GM21381 (cell line): ENCODE results near the gene LRRC27.

Experiments used
- ATAC-seq: cut with Tn5 transposase; IDR thresholded peaks from one replicate; pipeline ENCODE4 v1.9.1; 2021; ENCODE audit warnings: mild to moderate bottlenecking, moderate library complexity; ENCODE audit not compliant: unreplicated experiment

The LRRC27 gene

DNA sequence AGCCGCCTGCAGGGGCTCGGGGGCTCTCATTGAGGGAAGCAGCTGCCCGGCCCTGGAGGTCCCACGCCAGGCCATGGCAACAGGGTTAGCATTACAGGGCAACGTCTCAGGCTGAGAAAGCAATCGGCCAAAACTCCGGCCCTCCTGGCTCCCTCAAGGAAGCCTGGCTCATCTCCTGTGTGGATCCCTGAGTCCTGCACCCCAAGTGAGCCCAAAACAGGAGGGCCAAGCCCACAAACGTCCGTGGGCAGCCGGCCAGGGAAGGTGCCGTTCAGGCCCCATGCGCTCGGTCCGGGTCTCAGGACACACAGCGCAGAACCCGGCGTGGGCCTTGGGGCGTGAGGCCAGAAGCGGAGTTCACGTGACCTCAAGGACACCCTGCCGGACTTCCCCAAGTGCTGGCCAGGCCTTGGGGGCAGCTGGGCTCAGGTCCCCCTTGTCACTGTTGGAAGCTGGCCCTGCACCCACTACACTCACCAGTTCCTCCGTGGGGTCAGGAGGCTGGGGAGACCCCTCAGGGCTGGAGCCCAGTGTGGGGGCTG lies 57.0 kb downstream of the LRRC27 start:
- ATAC-seq, result no peak

DNA sequence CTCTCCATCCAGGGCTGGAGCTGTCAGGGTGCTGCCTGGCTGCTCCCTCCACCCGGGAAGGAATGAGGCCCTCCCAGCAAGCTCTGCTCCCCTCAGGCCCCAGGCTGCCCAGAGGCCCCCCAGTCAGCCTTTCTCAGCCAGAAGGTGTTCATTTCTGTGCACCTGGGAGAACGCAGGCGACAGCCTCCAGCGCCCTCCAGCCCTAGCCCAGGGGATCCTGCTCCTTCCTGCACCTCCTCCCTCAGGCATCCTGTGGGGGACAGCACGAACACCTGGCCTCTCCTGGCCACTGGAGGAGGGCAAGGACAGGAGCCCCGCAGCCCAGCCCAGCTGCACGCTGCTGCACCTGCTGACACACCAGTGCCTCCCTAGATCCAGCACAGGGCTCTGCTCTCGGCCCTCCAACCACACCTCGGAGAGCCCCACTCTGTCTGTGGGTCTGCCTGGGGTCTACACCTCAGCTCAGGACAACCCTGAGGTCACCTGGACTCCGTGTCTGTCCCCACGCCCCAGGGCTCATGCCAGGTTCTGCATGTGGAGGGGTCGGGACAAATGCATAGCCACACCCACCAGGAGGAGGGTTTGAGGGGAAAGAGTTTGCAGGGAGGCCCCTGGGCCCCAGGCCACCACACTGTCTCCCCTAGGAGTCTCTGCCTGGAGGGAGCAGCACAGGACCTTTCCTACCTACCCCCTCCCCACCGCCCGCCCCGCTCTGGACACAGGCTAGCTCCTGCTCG lies 57.6 kb downstream of the LRRC27 start:
- no peak for ATAC-seq

DNA sequence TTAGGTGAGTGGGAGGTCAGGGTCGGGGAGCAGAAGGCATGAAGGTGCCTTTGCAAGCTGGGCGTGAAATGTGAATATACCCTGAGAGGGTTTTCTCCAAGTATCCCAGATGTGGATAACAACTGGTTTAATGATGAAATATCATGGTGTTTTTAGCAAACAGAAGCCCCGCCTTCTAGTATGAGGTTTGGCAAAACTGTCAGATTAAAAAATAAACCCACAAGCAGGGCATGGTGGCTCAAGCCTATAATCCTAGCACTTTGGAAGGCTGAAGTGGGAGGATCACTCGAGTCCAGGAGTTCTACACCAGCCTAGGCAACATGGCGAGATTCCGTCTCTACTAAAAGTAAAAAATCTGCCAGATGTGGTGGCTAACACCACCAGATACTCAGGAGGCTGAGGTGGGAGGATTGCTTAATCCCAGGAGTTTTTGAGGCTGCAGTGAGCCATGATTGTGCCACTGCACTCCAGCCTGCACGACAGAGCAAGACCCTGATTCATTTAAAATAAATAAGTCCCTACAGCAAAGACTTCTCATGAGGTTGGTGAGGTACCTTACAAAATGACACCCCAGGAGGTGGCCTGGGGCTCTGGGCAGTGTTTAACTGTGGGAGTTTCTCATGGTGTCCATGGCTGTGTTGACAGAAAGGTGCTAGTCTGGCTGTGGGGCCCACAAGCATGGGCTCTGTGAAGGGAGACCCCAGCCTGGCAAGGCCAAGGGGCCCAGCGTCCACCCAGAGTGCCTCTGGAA lies 58.4 kb downstream of the LRRC27 start:
- no peak for ATAC-seq

DNA sequence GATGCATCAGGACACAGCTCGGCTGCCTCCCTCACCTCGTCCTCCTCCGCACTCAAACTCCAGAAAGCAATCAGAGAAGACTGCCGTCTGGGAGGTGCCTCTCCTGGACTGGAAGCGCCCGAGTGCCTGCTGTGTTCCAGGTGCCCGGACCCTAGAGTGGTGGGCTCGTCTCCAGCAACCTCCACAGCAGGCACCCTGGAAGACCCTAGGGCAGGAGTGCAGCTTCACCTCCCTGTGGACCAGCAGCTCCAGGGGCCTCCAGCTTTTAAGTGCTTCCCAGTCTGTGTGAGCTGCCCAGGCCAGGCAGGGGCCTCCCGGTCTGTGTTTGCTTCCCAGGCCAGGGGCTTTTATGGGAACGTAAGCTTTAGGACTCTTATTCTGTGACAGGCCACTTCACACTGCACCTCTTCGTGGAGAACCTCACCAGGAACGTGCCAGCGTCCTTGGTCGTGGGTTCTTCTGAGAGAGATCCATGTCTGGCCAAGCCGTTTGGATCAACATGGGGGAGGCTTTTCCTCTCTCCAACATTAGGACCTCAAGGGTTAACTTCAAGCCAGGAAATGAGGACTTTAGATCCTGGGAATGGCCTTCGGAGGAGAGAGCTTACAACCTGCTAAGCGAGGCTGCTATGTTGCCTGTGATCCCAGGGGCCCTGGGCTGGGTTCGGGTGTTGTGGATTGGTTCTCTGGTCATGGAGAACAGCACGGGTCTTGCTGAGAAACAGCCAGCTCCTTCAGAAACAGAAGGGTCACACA lies 59.1 kb downstream of the LRRC27 start:
- no peak for ATAC-seq

DNA sequence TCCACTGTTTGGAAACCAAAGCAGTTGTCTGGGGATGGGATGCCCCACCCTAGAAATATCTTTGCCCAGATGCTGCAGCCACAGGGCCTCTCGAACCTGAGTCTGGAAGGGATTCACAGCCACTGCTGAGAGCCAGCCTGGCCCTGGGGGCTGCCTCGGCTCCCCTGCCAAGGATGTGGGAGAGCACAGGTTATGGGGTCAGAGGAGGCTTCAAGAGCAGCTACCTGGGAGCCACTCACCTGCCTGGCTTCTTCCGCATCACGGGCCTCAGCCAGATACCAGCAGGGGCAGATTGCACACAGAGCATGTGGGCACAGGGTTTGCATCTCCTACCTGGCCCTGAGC lies 59.7 kb downstream of the LRRC27 start:
- no peak for ATAC-seq

DNA sequence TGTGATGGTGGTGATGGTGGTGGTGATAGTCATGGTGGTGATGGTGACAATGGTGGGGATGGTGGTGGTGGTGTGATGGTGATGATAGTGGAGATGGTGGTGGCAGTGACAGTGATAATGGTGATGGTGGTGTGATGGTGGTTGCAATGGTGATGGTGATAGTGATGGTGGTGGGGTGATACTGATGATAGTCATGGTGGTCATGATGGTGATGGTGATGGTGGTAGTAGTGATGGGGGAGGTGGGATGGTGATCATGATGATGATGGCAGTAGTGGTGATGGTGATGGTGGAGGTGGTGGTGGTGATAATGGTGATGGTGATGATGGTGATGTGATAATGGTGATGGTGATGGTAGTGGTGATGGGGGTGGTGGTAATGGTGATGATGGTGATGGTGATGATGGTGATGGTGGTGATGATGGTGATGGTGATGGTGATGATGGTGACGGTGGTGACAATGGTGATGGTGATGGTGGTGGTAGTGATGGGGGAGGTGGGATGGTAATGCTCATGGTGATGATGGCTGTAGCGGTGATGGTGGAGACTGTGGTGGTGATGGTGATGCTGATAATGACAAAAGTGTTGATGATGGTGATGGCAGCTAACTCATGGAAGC lies 60.3 kb downstream of the LRRC27 start:
- no peak for ATAC-seq

DNA sequence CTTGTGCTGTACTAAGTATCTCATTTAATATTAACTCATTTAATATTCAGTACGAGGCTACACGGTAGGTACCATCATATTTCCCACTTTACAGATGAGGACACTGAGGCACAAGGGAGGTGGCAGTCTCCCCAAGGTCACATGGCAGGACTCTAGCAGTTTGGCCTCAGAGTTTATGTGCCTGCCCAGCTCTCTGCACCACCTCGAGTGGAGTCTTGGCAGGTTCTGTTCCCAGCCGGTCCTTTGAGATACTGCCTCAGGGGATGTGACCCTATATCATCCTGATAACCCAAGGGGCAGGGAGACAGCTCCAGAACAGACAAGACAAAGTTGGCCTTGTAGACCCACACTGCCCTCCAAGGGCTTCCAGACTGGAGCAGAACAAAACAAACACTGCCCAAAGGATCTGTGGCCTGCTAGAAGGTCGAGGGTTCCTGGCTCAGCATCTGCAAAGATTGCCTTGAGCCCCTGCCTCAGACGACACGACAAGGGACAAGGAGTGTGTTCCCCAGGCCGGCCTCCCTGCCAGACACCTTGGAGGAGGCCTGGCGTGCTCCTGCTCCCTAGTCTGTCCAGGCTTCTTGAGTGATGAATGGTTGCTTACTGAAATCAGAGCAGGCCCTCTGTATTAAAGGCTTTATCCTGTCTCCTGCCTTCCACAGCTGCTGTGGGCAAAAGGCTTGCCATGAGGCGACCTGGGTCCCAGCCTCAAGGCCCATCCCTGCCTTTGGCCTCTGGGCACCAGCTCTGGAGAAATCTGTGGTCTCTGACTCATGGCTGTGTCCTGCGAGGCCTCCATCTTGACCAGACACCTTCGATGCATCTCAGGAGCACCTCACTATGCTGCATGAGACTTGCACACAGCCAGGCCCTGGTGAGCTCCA lies 61.1 kb downstream of the LRRC27 start:
- ATAC-seq, result no peak

DNA sequence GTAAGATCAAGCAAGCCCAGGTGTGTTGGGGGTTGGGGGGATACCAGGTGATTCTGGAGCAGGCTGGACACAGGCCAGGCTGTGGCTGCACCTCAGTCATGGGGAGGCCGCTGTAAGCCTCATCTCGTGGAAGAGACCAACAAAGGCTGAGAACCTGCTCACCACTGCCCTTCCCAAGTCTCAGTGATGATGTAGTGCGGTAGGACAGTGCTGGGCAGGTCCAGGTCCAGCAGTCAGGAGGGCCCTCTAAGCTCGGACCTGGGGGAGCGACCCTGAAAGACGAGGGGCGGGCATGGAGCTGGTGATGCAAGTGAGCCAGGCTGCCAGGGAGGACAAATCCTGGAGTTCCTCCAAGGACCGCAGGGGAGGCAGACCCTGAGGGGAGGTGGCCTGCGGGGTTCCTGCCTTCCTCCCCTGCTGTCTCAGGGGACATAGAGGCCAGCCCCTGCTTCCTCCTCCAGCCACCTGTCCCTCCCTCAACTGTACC lies 61.7 kb downstream of the LRRC27 start:
- ATAC-seq, result no peak

DNA sequence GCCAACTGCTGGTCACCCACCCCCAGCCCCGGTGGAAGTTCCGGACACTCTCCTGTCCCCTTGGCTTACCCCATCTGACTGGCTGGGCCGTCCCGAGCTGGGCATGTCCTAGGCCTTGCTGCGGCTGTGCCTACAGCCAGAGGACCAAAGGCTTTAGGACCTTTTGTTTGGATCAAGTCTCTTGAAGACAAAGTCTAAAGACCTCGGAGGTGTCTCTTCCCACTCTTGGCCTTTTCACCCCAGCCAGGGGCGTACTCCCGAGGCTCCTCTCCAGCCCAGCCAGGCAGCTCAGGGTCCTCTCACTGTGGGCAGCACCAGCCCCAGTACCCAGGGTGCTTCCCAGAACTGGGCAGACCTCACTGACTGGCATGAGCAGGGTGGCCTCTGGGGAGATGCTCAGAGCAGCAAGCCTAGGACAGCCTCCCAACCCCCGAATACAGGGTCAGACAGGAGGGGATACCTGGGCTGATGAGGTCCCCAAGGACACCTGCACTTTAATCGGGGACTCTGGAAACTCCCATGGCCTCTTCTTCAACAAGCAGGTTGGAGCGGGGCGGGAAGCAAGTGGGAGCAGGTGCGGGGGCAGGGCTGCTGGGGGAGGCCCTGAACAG lies 62.3 kb downstream of the LRRC27 start:
- ATAC-seq, result no peak

DNA sequence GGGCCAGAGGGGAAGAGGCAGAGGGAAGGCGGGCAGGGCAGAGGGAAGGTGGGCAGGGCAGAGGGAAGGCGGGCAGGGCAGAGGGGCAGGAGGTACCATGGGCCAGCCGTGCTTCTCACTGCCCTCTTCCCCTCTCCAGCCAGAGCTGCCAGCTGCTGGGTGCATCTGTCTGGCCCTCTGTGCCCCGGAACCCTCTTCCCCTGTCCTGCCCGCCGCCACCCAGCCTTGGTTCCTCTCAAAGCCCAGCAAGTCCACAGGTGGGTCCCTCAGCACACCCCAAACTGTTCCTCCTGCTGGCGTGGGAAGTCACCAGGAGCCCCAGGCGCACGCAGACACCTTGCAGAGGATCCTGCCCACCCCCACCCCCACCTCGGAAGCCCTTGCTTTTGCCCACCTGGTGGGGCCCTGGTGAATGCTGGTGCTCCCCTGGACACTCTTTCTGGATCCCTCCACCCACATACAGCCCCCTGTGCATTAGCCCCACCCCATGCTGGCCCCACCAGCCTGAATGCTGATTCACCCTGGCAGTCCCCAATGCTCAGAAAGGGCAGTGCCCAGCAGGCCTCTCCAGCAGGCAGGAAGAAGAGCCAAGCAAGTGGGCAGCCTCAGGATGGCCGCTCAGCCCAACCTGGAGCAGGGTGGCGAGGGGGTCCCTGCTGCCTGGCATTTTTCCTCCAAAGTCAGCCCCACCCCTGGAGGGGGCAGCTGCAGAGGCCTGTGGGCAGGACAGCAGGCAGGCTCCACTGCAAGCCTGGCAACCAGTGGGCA lies 63.1 kb downstream of the LRRC27 start:
- ATAC-seq, result no peak

DNA sequence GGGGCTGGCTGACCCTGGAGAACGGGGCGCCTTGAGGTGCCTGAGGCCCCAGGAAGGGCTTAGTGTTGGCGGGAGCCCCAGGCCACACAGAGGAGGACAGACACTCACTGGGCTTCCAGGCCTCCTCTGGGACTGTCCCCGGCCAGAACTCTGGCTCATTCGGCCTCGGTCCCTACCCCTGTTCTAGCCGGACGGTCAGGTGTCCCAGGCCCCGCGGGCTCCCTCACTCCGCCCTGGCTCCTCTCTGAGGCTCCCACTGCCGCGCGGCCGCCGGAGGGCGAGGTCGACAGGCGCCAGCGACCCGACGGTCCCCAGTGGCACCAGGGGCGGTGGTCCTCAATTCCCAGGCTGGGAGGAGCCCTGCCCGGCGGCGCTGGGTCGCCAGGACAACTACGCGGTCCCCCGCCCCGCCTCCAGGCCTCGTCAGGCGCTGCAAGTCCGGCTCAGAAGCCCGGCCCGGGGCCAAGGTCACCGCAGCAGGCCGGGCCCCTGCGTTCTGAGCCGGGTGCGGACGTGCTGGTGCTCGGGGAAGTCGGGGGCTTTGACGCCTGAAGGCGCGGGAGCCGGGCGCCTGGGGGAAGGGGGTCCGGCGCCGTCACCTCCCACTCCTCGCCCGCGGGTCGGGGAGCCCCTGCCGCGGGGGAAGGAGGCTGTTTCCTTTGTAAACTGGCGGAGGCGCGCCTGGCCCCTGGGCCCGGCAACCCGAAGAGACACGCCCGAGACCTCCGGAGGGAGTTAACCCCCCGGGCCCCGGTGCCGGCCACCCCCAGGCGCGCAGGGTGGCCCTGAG lies 63.9 kb downstream of the LRRC27 start:
- ATAC-seq, result peak; percentile 3

DNA sequence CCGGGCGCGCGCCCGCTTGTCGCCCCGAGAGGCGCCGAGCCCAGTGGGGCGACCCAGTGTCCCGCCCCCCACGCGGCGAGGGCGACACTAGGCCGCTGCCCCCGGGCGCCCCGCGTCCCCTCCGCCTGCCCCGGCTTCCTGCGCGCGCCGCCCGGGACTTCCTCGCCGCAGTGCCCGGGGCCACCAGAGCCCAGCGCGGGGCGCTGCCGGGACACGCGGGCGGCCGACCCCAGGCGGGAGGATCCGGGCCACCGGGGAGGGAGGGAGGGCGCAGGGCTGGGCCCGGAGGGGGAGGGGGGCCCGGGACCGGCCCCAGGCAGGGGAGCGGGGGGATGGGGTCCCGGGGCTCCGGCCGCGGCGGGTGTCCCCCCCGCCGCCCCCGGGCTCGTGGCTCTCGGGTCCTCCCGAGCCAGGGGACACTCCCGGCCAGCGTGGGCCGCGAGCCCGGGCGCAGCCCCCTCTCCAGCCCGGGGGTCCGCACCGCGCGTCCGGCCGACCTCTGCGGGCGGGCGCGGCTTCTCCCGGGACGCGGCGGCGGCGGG lies 64.6 kb downstream of the LRRC27 start:
- peak; percentile 35 for ATAC-seq

DNA sequence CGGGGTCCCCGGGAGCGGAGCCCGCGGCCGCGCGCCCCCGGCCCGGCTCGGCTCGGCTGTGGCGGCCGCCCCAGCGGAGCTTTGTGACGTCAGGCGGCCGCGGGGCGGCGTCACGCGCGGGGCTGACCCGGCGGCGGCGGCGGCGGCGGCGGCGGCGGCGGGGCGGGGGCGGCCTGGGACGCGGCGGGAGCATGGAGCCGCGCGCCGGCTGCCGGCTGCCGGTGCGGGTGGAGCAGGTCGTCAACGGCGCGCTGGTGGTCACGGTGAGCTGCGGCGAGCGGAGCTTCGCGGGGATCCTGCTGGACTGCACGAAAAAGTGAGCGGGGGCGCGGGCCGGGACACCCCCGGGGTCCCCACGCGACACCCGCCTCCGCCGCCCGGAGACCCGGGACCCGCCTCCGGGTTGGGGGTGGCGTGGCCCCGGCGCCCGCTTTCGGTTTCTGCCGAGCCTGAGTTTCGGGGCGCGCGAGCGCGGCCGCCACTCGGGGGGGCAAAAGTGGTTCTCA lies 65.1 kb downstream of the LRRC27 start, which contains the start of gene PWWP2B:
Gene PWWP2B, plus strand, starts transcription at position 165 of the 506 bp plus-strand sequence. Its CDS starts 27 bp downstream, at position 192.
- ATAC-seq, result peak; percentile 49

DNA sequence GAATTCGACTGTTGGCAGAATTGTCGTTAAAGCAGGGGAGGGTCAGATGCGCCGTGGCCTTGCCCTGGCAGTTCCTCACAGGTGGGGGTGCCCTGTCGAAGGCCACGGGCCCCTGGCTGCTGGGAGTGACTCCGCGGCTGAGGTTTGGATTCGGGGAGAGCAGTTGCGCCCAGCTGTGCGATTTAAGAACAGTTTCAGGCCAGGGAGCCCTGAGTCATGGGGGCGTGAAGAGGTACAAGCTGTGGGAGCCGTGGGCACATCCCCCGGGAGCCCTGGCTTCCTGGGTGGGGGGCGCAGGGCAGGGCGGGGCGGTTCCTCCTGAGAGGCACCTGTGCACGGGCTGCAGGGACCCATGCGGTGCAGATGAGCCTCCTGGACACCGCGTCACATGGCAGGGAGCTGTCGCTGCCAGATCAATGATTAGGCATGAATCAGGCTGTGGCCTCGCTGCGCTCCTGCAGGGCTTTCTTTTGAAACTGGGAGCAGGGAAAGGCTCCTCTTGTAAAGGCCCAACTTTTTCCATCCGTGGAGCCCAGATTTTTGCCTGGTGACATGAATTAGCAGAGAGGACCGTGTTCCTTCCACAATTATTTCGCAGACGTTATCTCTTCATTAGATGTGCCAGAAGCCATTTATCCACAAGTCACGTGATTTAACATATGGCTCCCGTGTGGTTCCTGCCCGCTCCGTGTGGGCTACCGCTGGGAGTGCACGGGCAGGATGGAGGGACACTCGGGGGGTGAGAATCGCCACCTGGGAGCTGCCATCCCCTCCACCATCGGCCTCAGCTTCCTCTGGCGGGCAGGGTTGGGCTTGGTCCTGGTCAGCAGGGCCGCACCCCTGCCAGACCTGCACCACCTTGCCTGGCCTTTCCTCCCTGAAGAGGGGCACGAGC lies 65.9 kb downstream of the LRRC27 start:
- ATAC-seq, result no peak

DNA sequence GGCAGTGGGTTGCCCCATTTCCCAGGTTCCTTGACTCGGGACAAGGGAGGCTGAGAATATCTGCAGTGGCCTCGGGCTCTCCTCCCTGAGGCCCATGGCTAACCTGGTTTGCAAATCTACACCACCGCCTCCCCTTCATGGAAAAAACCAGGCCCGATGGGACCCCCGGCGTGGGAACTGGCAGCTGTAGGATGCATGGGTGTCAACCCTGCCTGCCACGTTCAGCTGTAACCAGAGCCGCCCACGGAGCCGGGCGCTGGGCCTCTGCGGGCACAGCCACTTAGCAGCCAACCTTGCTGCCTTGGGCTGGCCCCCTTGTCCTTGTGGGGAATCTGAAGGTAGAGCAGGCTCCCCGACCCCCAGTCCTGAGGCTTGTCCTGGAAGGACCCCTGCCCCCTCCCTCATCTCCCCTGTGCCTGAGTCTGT lies 66.6 kb downstream of the LRRC27 start:
- ATAC-seq, result no peak
